Mesothelial cell of epicardium (in vitro differentiated cells): ENCODE data around the gene CNTN4. TPM values are rescaled to one million over a fixed set of nuclear protein-coding genes. Genes with fewer than 3 reads are reported as not detected.

Experiments used
- DNase-seq, 2 experiments: peaks; one replicate each; pipeline ENCODE4 v3.0.0; 2021; ENCODE audit warnings: low spot score in 2 of 2; ENCODE audit not compliant: unreplicated experiment in 2 of 2
- H3K27ac Mint-ChIP-seq: 2 replicates; pipeline ENCODE4 v1.8.0; 2021; ENCODE audit warnings: mixed read lengths
- H3K27me3 Mint-ChIP-seq: 2 replicates; pipeline ENCODE4 v1.8.0; 2021; ENCODE audit warnings: low read depth, mixed read lengths
- H3K36me3 Mint-ChIP-seq: 2 replicates; pipeline ENCODE4 v1.8.0; 2021; ENCODE audit warnings: mixed read lengths
- H3K4me1 Mint-ChIP-seq: 2 replicates; pipeline ENCODE4 v1.8.0; 2021; ENCODE audit warnings: mixed read lengths
- H3K4me3 Mint-ChIP-seq: 2 replicates; pipeline ENCODE4 v1.8.0; 2021; ENCODE audit warnings: mild to moderate bottlenecking, moderate library complexity, mixed read lengths
- H3K9me3 Mint-ChIP-seq: 2 replicates; pipeline ENCODE4 v1.8.0; 2021; ENCODE audit warnings: mixed read lengths
- CTCF ChIP-seq: fragments of 200-600 bp; sonication (generic); IDR thresholded peaks from one replicate; pipeline ENCODE4 v1.5.0; 2021; ENCODE audit warnings: antibody characterized with exemption; ENCODE audit not compliant: unreplicated experiment
- total RNA-seq: library from RNA; stranded (reverse); gene quantifications from 3 replicates; pipeline ENCODE4 v1.2.1, GENCODE V29; 2021

Gene CNTN4
- total RNA-seq, 1 donor from 2014 or later = 68.9 TPM

GRCh38 chr3:2236203-2236602, 137.5 kb downstream of the CNTN4 start:
- H3K27me3 Mint-ChIP-seq = no peaks in the 10 kb centered on the region
- no peak for TF ChIP-seq CTCF
- DNase-seq = no peak

DNA sequence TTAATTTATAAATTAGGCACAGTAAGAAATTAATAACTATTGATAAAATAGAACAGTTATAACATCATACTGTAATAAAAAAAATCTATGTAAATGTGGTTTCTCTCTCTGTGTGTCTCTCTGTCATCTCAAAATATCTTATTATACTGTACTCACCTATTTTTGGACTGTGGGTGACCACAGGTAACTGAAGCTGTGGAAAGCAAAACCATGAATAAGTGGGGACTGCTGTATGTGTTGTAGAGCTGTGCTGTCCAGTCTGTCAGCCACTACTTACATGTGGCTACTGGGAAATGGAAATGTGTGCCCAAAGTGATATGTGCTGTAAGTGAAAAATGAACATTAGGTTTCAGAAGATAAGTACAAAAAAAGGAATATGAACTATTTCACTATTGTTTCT, 145.5 kb downstream of the CNTN4 start:
- Mint-ChIP-seq H3K4me1 (peaks cover 9% of the 10 kb centered on the region), H3K27ac (no peak overlapping the region), H3K9me3 (no peaks in the 10 kb centered on the region), H3K4me3 (no peak overlapping the region), H3K27me3 (no peaks in the 10 kb centered on the region), H3K36me3 (no peaks in the 10 kb centered on the region)
- no peak for DNase-seq
- TF ChIP-seq CTCF = no peak

More at GRCh38 chr3:2236203-2236602, 137.5 kb downstream of the CNTN4 start:
- Mint-ChIP-seq H3K4me3 (no peak overlapping the region), H3K9me3 (no peaks in the 10 kb centered on the region), H3K36me3 (no peaks in the 10 kb centered on the region), H3K27ac (no peak overlapping the region), H3K4me1 (peaks cover 7% of the 10 kb centered on the region)

GRCh38 chr3:2246873-2247648, 148.4 kb downstream of the CNTN4 start:
- no peak overlapping the region for H3K4me3 Mint-ChIP-seq
- H3K4me1 Mint-ChIP-seq = peaks cover 6% of the 10 kb centered on the region
- H3K36me3 Mint-ChIP-seq = no peaks in the 10 kb centered on the region
- H3K9me3 Mint-ChIP-seq = no peaks in the 10 kb centered on the region
- no peak for TF ChIP-seq CTCF
- H3K27ac Mint-ChIP-seq = no peak overlapping the region
- DNase-seq = no peak
- no peaks in the 10 kb centered on the region for H3K27me3 Mint-ChIP-seq

- H3K27ac Mint-ChIP-seq = no peak overlapping the region
- peaks cover 6% of the 10 kb centered on the region for H3K4me1 Mint-ChIP-seq
- DNase-seq = no peak
- no peaks in the 10 kb centered on the region for H3K27me3 Mint-ChIP-seq
- H3K9me3 Mint-ChIP-seq = no peaks in the 10 kb centered on the region
- no peak overlapping the region for H3K4me3 Mint-ChIP-seq
- no peak for TF ChIP-seq CTCF
- H3K36me3 Mint-ChIP-seq = no peaks in the 10 kb centered on the region
These were observed 149.2 kb downstream of the CNTN4 start for GRCh38 chr3:2247831-2248230.

- H3K36me3 Mint-ChIP-seq = peaks cover 17% of the 10 kb centered on the region
- H3K4me1 Mint-ChIP-seq = peaks cover 6% of the 10 kb centered on the region
- no peaks in the 10 kb centered on the region for H3K27me3 Mint-ChIP-seq
- H3K9me3 Mint-ChIP-seq = peaks cover 19% of the 10 kb centered on the region
- DNase-seq = no peak
- H3K27ac Mint-ChIP-seq = no peak overlapping the region
- H3K4me3 Mint-ChIP-seq = no peak overlapping the region
- no peak for TF ChIP-seq CTCF
These were observed 152.1 kb downstream of the CNTN4 start for GRCh38 chr3:2250783-2251182.
